NCI-H748 treated with DMSO at 0.1 percent for 48 hours (cell line): ENCODE results near the gene VAV2.

Experiments used
- DNase-seq: peaks from one replicate; lab custom pipeline; 2025; lab: John Stamatoyannopoulos, UW

VAV2 gene

DNA sequence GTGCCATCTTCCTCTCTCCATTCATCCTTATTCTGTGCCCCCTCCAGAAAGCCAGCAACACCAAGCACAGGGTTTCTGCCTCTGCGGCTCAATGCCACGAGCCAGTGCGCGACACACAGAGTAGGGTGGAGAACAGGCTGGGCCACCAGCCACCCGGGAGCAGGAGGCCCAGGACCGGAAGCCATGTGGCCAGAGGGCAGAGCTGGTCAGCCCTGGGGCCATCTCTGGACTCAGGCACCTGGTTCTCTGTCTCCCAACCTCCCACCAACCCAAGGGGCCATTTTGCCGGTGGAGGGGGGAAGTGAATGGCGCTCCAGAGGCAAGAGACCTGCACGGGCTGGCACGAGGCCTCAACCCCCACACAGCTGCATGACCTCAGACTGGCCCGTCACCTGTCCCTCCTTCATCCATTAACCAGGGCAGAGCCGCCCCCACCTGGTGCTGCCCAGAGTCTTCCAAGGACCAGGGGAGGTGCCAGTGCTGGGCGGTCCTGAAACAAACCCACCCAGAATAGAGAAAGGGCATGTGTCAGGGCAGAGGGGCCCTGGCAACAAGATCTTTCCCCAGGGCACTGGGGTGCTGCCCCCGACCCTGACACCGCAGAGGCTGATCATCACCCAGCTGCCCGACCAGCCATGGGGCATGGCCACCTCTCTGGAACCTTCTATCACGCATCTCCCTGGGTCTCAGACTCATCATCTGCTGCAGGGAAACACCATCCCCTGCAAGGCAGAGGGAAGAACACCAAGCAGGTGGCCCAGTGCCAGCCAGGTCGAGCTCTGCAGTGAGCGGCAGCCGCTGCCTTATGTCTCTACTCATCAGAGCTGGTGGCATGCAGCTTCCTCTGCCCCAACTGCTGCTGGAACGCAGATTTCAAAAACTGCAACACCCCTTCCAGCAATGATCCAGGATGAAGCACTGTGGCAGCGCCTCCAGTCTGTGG lies 11.9 kb downstream of the VAV2 start:
- no peak for DNase-seq

DNA sequence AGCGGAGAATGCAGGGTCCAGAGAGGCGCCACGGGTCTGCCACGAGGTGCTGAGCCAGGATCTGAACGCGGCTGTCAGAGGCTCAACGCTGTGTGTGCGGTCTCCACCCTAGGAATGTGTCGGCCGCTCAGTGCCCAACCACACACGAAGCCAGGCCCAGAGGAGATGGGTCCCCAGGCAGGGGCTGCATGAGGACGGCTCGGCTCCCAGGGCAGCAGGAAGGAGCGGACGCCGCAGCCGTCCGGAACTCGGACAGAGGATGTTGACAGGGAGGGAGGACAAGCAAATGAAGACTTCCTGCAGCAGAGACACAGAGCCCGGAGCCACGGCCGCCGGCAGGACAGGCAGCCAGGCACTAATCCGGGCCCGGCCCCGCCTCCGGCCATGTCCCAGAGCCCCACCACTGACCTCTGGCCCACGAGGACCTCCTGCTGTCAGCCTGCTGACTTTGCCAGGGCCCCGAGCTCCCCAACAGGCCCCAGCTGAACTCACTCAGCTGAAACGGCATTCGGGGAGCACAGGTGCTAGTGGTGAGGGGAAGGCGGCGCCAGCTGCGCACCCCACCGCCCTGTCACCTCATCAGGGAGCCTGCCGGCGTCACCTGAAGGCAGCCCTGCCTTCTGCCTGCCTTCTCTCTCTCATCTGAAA lies 12.7 kb downstream of the VAV2 start:
- no peak for DNase-seq

DNA sequence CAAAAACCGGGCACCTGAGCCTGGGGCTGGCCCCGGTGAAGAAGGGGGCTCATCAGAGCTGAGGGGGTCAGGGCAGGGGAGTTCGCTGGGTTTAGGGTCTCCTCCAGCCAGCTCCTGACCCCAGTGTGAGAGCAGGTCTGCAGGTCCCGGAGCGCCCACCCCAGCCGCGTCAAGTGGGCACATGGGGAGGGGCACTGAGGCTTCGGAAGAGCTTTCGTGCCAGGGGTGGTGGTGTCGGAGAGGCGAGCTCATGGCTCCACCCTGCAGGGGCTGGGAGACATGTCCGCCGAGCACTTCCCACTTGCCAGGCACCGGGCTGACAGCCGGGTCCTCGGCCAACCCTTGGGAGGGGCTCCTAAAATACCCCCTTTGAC lies 13.2 kb downstream of the VAV2 start:
- no peak for DNase-seq

DNA sequence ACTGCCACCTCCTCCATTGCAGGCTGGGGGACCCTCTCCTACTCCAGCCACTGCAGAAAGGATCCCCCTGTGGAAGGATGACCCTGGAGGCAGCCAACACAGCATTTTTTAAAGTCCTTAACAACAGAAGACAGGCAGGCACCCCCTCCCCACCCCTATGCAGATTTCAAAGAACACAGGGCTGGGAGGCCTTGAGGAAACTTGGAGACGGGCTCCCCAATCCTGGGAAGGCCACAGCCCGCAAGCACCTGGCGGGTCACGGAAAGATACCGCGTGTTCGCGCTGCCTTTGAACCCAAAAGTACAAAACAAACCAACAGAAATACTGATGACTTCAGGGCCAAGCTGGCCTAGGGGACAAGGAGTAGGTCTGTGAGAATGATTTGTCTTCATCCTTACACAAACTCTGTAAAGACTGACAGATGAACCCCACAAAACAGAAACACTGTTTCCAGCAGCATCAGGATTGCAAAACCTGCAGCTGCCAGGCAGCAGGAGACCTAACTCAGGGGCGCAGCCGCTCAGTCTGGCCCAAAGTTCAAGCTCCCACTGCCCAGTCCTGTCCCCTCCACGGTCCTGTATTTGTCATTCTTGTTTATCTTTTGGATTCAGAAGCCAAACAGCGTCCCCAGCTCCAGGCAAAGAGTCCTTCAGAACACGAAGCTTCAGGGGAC lies 13.8 kb downstream of the VAV2 start:
- DNase-seq = no peak

DNA sequence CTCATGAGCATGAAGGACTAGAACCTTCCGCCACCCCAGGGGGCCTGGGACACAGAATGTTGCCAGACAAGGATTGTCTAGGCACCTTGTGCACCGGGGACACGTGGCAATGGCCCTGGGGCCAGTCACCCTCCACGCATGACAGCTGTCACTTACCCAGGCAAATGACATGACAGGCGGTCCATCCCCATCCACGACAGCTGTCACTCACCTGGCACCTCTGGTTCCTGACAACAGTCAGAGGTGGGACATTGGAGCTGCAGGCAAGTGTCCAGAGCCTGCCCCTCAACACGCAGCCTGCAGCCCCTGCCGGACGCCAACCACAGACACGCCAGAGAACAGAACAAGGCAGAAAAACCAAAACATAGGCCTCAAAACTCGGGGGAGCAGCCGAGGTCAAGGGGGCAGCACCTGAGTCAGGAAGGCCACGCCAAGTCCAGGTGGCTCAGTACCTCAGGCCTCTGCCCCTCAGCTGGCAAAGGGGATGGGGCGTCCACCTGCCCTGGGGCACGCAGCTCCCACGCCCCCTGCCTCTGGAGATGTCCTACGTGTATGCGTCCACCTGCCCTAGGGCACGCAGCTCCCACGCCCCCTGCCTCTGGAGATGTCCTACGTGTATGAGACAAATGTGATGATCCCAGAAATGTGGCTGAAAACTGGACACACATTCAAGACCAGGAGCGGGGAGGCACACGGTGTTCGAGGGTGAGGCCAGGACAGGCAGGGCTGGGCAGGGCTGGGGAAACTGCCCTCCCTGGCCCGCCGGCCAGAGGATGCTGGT lies 14.5 kb downstream of the VAV2 start:
- no peak for DNase-seq

DNA sequence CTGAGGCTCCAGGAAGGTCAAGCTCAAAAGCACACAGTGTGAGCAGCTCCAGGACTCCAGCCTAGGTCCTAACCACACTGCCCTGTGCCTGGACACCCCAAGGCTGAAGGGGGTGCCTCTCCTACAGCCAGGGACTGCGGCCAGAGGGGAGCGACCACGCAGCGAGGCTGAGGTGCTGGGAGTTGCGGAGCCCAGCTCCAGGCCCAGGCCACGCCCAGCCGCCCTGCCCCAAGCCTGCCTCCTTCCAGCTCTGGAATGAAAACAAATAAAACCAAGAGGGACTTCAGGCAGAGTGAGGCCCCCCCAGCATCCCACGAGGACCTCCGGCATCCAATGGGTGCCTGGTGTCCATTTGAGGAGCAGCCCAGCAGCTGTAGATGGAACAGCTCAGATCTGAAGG lies 15.2 kb downstream of the VAV2 start:
- no peak for DNase-seq

DNA sequence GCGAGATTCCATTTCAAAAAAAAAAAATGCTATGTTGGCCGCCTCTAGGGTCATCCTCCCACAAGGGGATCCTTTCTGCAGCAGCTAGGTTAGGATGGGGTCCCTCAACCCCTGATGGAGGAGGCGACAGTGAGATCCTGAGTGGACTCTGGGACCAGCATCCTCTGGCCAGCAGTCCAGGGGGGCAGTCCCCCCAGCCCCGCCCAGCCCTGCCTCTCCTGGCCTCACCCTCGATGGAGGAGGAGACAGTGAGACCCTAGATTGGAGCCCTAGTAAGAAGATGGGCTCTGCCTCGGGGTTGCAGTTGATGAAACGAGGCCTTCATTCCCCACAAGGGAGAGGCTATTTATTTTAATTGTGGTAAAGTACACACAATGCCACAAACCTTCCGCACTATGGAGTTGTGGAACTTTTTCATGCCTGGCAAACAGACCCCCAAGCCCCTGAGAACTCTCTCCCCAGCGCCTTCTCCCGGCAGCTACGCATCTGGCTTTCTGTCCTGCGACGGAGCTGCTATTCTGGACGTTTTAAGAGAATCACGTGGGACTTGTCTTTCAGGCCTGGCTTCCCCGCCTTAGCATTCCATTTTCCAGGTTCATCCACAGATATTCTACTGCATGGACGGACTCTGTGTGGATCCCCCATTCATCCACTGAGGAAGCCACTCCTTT lies 15.8 kb downstream of the VAV2 start:
- DNase-seq = no peak

DNA sequence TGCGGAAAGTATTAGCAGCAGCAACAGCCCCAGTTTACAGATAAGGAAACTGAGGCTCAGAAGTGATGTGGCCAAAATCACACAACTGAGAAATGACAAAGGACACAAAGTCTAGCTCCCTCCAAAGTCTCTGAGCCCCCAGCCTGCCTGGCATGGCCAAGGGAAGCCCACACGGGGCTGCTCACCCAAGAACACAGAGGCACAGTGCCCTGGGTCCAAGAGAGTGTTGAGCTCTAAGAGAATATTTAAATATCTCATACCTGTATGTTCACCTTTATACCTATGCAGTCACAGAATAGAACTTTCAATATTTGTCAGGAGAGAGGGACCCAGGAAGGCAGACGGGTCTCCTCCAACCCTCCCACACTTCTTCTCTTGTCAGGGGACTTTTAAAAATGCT lies 16.6 kb downstream of the VAV2 start:
- no peak for DNase-seq

DNA sequence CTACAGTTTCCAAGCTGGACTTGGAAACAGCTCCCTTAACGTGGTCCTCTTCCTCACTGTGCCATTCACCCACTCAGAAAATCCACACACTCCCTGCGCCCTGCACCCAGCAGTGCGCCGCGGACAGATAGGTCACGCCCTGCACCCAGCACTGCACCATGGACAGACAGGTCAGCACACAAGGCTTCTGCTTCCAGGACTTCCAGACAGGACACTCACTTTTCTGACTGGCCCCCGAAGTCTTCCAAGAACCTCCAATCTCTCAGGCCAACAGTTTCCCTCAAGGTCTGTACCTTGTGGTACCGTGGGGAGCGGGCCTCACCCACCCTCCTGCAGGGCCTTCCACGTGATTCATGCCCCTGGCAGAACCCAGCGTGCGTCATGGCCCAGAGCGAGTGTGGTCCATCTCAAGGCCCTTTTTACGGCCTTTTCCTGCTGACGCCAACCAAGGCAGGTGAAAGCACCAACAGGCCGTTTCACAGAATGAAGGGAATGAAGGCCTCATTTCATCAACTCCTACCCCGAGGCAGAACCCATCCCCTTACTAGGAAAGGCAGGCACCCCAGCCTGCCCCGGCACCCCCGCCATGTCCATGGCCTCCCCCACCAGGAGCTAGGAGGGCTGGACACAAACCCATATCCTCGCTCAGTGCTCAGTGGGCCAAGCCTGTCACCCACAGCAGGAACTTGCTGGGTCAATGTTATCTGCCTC lies 17.3 kb downstream of the VAV2 start:
- DNase-seq = no peak

DNA sequence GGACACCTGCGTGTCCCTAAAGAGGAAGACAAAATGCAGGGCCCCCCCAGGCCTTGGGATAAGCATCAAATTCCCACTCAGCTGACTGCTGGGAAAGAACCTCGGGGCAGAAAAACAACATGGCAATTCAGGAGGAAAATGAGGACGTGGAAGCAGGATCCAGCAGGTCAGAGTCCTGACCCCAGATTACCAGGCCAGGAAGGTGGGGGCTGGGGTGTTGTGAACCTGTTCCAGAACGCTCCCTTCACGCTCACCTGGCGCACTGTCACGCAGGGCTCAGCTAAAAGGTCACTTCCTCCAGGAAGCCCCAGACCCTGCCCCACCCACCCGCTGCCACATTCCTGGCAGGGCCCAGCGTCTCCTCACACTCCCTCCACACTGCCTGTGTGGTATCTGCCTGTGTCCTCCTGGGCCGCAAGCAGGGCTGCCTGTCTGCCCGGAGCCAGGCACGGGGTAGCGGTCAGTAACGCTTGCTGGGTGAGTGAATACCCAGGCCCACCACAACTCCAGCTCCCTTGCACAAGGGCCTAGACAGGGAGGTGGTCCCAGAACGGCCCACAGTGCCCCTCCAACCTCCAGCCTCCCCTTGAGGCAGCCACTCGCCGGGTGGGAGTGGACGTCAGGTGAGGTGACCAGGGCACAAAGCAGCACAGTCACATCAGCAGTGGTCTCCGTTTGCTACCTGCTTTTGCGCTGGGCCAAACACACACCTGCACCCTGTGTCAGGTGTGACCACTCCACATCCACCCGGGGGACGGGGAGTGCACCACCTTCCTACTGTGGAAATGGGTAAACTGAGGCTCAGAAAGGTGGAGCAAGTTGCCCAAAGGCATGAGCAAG lies 18.1 kb downstream of the VAV2 start:
- no peak for DNase-seq

DNA sequence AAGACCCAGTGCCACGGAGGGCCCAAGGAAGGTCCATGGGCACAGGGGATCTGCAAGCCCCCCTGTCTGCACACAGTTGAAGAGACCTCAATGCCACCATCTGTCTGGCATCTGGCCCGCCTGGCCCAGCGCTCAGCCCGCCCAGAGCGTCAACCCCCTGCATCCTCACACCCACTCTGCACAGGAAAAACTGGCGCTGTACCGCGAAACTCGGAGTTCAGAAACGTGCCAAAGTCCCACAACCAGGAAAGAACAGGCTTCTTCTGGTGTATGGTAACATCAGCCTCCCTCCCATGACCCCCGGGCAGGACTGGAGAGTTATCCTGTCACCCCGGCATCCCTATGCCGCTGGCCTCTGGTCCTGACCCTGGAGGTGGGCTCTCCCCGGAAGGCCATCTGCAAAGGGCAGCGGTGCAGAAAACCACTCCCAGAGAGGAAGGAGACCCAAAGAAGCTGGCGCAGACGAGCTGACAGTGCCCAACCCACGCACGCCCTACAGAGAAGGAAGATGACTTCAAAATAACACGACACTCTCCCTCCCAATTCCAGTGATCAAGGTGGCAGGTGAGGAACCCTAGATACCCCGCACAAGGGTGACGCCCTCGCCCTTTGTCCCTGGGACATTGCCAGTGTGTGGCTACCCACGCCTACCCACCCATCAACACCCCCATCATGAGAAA lies 18.9 kb downstream of the VAV2 start:
- no peak for DNase-seq

DNA sequence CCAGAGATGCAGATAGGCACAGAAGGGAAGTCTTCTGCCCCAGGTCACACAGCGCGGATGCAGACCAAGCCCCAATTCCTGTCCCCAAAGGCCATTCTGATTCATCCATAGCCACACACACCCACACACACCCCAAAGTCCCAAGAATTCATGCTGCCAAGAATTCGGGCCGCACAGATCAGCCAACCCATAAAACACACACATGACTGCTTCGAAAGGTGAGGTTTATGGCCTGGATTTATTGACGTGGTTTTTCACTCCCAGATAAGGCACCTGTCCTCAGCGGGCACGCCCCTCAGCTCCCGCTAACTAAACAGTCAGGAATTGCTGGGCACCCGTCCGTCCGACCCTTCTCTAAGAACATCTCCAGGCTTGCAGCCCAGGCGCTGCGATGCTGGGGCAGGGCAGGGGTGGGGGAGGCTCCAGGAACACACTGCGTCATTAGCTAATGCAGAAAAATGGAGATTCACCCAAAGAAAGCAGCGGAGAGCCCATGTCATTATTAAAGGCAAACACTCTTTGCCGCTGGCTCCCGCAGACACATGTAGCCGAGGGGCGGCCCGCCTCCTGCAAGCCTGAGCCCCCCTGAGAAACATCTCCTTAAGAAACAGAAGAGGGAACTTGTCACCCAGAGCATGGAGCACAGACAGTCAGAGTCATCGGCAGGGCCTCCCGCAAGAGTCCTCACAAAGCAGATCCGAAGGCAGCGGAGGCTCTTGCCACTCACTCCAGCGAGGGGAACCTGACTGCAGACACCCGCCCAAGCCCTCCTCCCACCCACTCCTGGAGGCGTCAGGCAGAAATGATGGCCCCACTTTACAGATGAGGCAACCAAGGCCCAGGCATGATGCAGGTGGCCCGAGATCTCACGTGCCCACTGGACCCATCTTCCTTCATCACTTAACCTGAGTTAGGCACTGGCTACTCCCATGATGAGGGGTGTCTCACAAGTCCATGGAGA lies 19.9 kb downstream of the VAV2 start:
- peak; percentile 2 for DNase-seq

DNA sequence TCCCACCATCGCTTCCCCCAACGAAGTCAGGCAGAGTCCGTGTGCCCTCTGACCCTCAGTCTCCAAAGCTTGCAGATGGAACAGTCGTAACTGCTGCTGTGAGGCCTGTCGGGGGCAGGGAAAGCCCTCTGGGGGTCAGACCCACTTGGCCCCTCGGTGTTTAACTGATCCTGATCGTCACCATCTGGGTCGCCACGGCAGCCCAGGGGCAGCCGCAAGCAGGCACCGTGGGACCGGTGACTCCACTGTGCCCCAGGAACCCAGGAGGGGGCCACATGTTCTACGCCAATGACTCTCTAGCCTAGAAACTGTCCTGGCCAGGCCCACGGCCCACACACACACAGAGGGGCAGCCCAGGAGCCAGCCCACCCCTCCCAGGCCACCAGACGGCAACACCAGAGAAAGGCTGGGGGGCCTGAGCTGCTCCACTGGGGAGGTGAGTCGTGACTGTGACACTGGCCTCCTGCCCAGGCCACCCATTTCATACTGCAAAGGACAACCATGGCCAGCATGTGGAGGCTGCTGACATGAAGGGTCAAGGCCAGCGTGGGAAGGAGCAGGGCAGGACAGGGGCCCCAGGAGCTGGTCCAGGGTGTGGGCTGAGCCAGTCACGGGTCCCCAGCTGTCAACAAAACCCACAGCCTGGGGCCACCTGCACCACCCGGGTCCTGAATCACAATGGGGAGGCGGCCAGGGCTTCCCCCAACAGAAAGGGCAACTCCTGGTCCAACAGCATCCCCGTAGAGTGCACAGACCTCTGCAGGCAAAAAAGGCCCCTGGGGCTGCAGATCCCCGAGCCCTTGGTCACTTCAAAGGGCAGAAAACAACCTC lies 20.8 kb downstream of the VAV2 start:
- DNase-seq = no peak

DNA sequence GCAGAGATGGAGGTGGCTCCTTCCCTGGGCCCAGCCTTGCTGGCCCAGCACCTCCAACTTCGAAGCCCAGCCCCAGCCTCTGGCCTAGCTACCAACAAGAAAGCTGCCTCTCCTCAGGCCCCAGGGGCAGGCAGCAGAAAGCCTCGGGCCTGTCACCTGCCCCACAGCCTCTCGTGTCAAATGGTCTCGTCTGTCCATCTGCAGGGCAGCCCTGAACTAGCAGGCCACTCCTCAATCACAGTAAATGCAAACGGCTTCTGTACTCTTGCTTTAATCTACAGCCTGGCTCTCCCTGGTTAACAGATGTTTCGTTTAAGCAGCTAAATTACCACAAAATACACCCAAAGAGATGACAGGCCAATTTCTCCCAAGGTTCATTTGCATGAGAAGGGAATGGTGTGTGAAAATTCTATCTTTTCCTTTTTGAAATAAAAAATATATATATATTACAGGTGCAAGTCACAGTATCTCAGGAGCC lies 21.5 kb downstream of the VAV2 start:
- no peak for DNase-seq

DNA sequence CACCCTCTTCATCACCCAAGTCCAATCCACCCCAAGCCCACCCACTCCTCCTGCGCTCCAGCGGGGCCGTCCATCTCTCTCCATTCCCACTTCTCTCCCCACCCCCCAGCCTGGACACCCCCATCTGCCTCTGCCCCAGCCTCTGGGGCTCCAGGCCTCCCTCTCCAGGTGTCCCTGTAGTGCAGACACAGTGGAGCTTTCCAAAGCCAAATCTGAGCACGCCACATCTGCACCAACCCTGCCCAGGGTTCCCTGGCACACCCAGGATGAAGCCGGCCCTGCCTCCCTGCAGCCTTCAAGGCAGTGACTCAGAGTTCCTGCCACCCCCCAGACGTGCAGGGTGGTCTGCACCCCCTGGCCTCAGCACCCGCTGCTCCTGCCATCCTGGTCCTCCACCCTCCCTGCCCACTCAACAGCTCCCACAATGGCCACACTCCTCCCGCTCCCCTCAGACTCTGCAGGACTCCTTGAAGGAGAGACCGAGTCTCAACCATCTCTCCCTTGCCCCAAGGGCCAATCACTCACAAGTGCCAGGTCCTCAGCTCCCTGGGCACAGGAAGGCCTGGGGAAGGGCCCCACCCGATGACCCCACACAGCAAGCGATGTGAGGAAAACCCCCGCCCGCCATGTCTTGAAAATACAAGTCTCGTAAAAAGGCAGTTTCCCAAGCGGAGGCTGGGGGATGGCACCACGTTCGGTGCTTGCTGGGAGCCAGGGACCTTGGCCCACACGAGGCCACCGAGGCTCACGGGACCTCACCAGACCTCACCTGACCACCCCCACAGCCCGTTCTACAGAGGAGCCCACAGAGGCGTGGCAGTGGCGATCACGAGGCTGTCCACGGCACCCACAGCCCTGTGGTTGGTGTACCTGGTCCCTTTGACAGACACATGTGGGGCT lies 22.2 kb downstream of the VAV2 start:
- no peak for DNase-seq

DNA sequence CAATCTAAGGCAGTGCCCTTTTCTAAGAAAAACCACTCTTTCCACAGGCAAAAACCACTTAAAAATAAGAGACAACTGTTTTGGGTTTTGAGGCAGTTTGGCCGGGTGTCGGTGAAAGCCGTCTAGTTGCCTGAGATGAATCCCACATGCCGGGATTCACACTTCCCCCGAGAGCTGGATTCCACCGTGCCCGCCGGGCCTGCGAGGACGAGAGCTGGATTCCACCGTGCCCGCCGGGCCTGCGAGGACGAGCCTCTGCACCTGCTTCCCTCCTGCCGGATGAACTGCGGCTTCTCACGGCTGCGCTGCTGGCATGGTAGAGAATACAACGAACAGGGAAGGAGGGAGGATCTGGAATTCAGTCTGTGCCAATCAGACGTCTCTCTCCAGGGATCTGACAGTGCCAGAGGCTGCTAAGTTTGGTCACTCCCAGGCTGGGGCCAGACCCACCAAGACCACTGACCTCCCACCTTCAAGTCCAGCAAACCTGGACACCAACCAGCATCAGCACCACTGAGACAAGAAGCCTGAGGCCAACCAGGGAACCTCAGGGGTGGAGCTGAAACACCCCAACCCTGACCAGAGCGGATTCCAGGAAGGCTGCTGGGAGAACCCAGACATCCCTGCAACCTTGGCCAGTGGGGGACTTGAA lies 23.0 kb downstream of the VAV2 start:
- DNase-seq = no peak
